Measurements from ENCODE around the gene PKMYT1.

PKMYT1 gene

DNA sequence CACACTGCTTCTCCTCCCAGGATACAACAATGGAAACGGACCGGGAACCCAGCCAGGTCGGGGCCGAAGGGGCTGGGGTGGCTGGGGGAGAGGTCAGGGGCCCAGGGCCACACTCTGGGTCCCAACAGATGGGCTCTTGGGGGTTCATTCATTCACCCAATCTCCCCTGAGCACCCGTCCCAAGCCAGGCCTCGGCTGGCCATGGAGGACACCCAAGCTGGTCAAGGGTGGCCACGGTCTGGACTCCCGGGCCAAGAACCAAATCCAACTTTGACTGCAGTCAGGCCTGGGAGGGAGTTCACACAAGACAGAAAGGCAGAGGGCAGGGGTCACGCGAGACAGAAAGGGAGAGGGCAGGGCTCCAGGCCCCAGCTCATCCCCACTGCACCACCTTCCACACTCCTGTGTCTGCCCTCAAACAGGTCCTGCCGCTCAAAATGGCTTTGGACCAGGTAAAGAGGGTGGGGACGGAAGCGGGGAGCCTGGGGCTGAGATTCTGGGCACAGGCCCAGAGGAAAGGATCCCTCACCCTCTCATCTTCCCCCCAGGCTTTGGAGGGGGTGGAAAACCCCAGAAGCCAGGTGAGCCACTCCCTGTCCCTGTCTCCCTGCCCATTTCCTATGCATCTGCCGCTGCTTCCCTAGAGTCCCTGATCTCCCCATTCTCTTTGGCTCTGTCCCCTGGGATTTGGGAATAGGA, 12.3 kb upstream of the PKMYT1 start:
- no peak for DNase-seq

DNA sequence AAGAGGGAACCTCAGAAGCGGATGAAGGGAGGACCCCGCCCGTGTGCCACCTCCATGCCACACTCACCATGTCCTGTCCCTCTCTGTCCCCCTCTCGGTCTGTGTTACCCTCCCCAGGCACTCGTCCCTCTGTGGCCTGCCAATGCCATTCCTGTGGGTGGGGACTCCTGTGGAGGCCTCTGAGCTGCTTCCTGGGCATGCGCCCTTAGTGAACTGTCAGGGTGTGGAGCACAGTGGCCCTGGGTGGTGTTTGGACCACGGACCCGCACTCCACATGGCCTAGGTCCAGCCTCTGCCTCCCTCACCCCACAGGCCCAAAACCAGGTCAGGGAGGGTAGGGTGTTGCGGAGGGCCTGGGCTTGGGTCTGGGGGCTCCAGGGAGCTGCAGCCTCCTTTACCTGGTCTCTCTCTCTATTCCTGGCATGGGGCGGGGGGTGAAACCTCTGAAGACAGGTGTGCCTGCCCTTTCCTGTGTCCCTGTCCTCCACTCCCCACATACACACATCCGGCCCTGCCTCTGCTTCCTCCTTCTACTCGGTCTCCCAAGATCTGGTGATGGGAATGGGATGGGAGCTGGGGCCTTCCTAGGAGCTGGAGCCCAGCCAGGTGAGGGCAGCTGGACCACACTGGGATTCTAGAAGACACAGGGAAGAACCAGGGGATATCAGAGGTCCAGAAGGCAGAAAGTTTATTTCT, 11.5 kb upstream of the PKMYT1 start:
- DNase-seq, result no peak

- no peak for DNase-seq
These were observed 10.6 kb upstream of the PKMYT1 start for GRCh38 chr16:2990891-2991290.

DNA sequence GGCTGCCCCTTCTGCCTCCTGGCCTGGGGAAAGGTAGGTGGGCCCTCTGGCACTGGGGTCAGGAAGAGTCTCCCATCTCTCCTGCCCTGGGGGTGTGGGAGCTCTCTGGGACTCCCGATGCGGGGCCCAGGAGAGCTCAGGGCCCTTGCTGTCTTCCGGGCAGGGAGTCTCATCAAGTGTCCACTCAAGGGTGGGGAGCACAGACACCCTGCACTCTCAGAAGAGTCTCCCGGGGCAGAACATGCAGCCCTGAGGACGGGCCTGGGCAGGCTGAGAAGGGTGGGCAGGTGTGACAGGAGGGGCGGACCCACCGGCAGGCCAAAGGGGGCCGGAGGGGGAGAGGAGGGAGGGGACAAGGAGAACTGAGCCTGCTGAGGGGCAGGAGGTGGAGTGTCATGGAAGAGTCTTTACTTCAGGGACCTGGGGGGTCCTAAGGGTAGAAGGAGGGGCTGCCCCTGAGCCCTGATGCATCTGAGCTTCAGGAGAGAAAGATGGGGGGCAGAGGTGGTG, 8.4 kb upstream of the PKMYT1 start:
- no peak for DNase-seq

DNA sequence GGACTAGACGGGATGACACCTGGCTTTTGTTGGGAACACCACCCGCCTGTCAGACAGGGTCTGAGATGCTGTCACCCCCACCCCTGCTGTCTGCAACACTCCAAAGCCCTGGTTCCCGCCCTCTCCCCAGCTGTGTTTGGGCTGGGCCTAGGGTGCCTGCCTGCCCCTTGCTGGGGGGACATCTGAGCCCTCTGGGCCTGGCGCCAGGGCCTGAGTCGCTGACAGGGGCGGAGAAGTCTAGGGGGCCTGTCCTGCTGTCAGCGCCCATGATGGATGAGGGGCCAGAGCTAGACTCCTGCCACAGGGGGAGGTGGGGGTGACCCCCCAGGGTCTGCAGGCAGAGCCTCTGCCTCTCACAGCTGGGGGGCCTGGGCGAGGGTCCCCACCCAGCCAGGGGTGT, 7.6 kb upstream of the PKMYT1 start:
- no peak for DNase-seq

DNA sequence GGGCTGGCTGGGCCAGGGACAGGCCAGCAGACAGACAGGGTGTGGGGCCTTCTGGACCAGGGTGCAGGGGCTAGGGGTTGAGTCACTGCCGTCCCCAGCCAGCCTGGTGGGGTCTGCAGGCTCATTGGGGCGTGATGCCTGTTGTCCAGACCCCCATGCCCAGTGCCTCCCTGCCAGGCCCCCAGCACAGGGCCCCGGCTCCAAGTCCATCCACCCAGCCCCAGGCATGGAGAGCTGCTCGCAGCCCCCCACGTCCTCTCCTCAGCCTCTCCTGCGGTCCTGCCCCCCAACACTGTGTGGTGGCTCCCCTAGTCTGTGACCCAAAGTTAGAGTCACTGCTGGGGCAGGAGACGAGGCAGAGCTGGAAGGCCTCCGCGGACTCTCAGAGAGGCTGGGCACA, 7.0 kb upstream of the PKMYT1 start:
- no peak for DNase-seq

DNA sequence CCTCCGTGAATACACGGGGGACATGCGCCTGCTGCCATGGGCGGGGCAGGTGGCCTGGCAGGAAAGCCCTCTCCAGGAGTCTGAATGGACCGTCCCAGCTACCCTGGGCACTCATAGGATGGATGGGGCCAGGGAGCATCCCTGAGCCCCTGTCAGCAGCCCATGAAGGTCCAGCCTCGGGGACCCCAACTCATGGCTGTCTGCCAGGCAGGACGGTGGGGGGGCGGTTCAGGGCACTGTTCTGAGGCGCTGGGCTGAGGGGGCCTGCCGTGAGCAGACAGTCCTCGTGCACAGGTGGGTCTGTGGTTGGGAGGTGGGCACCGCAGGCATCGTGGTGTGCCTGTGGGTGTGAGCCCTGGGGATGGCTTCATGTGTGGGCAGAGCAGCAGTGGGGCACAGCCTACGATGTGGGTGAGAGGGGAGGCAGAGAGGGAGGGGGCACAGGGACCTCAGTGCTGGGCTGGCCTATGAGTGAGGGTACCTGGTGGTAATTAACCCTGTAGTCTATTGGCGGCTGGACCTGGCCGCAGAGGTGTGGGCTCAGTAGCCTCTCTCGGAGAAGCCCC, 6.5 kb upstream of the PKMYT1 start:
- DNase-seq, result no peak

- DNase-seq, result no peak
These were observed 5.7 kb upstream of the PKMYT1 start for GRCh38 chr16:2985893-2986355.

DNA sequence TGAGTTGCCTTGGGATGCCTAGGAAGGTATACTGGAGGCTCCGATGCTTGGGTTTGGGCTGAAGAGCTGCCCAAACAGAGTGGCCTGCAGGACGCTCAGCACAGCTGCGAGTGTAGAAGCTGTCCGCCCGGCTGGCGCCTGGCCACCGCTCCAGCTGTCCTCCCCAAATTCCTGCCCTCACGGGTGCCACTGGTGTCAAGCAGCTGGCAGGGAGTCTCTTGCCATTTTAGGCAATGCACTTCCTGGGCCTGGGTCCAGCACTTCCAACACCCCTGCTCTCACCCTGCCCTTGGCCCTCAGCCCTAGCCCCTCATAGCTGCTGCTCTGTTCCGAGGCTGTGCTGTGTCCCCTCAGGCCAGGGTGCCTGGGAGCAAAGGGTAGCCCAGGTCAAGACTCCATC, 5.2 kb upstream of the PKMYT1 start:
- no peak for DNase-seq

DNA sequence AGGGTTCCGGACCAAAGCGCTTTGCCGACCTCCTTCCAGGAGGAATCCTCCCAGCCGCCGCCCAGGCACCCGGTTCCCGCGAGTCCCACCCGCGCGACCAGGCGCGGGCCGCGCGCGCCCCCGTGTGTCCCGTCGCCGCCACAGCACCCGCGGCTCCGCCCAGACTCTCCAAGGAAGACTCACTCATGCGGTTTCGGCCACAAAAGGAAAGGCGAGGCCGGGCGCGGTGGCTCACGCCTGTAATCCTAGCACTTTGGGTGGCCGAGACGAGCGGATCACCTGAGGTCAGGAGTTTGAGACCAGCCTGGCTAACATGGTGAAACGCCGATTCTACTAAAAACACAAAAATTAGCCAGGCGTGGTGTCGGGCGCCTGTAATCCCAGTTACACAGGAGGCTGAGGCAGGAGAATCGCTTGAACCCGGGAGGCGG, 3.5 kb upstream of the PKMYT1 start:
- DNase-seq, result peak; percentile 49

DNA sequence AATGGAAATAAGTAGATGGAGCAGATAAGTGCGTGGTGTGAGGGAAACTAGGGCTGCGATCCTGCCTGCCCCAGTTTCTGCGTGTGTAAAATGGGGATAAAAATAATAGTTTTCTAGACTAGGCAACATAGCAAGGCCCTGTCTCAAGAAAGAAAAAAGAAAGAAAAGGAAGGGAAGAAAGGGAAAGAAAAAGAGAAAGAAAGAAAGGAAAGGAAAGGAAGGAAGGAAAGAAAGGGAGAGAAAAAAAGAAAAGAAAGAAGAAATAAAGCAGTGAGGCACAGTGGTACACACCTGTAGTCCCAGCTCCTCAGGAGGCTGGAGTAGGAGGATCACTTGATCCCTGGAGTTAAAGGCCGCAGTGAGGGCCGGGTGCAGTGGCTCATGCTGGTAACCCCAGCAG, 2.2 kb upstream of the PKMYT1 start:
- DNase-seq, result no peak

DNA sequence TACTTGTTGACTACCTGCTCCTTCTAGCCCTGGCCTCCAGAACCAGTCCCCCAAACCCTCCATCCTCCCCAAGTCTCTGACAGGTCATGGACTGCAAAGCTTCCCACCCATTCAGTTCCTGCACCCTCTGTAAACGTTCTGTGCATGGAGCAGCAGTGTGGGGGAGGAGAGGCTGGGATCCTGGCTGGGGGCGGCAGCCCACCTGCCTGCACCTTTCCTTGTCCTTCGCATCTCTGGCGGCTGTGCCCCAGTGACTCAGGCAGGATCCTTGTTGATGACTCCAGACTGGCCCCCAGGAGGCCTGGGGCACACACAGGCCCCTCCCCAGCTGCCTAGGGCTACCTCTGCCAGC, 1.6 kb upstream of the PKMYT1 start:
- no peak for DNase-seq

- DNase-seq, result no peak
These were observed 1.1 kb upstream of the PKMYT1 start for GRCh38 chr16:2981177-2981898.

GRCh38 chr16:2979669-2980226, 498 bp downstream of the PKMYT1 start:
- no peak for DNase-seq

DNA sequence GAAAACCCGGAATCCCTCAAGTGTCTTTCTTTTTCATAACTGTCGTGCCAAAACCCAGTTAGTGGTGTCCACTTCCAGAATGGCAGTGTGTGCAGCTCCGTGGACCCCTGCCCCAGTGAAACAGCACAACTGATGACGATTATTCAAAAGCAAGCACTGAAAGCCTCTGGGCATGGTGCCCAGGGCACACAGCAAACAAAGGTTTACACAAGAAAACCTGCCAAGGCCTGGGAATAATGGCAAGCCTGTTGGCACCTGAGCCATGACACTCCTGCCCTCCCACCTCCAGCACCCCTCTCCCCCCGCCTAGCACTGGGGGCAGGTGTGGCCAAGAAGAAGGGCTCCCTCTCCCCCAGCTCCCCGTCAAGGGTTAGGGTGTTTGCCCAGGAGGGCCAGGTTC, 2.8 kb downstream of the PKMYT1 start:
- peak; percentile 42 for DNase-seq

GRCh38 chr16:2976673-2977072, 3.6 kb downstream of the PKMYT1 start:
- no peak for DNase-seq

GRCh38 chr16:2976201-2976600, 4.0 kb downstream of the PKMYT1 start:
- no peak for DNase-seq

GRCh38 chr16:2975161-2975795, 5.0 kb downstream of the PKMYT1 start:
- no peak for DNase-seq

- DNase-seq, result no peak
These were observed 5.8 kb downstream of the PKMYT1 start for GRCh38 chr16:2974319-2975056.

GRCh38 chr16:2973605-2974318, 6.5 kb downstream of the PKMYT1 start:
- no peak for DNase-seq

GRCh38 chr16:2973093-2973492, 7.2 kb downstream of the PKMYT1 start:
- DNase-seq, result no peak
